ENCODE data around the gene RDH5.

- TF ChIP-seq POLR2AphosphoS5 (IDR thresholded peaks at IDR 0.05; ENCODE audit: low read depth, low read length) (no peak), TAF1 (IDR thresholded peaks at IDR 0.05; ENCODE audit: low read depth, low read length) (no peak)
Measured at GRCh38 chr12:55737581-55738122, 17.5 kb downstream of the RDH5 start.
